ENCODE results near the gene CDH13.
A peak's percentile ranks its signal among the peaks of the same experiment; 100 is the strongest.

Gene CDH13

DNA sequence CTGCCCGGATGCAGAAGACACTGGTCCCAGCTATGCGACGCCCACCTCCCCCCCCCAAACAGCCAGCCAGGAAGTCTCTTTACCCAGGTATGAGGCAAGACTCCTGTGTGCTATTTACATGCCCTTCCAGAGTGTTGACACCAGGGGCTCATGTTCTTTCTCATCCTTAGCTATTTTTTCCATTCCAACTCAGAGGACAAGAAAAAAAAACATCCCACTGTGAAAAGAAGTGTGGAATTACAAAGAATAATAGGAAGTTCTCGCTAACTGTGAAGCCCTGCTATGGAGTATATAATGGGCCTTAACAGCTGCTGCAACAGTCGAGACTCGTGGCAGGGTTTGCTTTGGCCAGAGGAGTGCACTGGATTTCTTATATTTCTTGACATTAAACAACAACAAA lies 584.9 kb downstream of the CDH13 start:
- no CpG with 5 or more reads among the region's 6 CpGs for WGBS (ENCODE audit: insufficient coverage, insufficient read length)

GRCh38 chr16:83212301-83212841 lies 585.6 kb downstream of the CDH13 start:
- Histone ChIP-seq H3K36me3 (ENCODE audit: control insufficient read depth, insufficient read depth, low read length) (no peaks in the 10 kb centered on the region), H3K27ac (ENCODE audit: low read length) (no peak overlapping the region), H3K4me1 (ENCODE audit: control insufficient read depth, insufficient read depth, low read length) (peaks cover 4% of the 10 kb centered on the region), H3K4me3 (ENCODE audit: low read length) (no peak overlapping the region), H3K27me3 (ENCODE audit: control insufficient read depth, insufficient read depth, low read length) (no peaks in the 10 kb centered on the region), H3K9me3 (ENCODE audit: control insufficient read depth, insufficient read depth, low read length) (no peaks in the 10 kb centered on the region)
- DNase-seq (ENCODE audit: low read depth, low spot score): no peak
- no CpG with 5 or more reads among the region's 5 CpGs for WGBS (ENCODE audit: insufficient coverage, insufficient read length)

More for the DNA sequence above, 584.9 kb downstream of the CDH13 start:
- H3K9me3 ChIP-seq (ENCODE audit: control insufficient read depth, insufficient read depth, low read length): no peaks in the 10 kb centered on the region
- H3K4me1 ChIP-seq (ENCODE audit: control insufficient read depth, insufficient read depth, low read length): peaks cover 4% of the 10 kb centered on the region
- no peaks in the 10 kb centered on the region for H3K36me3 ChIP-seq (ENCODE audit: control insufficient read depth, insufficient read depth, low read length)
- no peak for DNase-seq (ENCODE audit: low read depth, low spot score)
- H3K4me3 ChIP-seq (ENCODE audit: low read length): no peak overlapping the region
- no peaks in the 10 kb centered on the region for H3K27me3 ChIP-seq (ENCODE audit: control insufficient read depth, insufficient read depth, low read length)
- no peak overlapping the region for H3K27ac ChIP-seq (ENCODE audit: low read length)

DNA sequence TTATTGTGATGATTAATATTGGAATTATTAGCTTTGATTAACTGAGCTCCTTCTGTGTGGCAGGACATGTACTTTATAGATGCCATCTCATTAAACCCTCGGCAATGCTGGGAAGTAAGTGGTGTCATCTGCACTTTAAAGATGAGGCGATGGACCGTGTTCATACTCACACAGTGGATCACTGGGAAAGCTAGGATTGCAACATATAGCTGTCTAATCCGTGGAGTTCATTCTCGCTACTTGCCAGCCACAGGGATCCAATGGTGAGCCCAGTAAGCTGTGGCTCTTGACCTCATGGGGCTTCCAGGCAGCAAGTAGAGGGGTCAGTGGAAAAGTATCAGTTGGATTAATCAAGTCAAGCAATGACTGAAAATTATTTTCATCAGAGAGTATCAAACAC lies 587.9 kb downstream of the CDH13 start:
- WGBS (ENCODE audit: insufficient coverage, insufficient read length): no CpG with 5 or more reads among the region's 5 CpGs
- no peak for DNase-seq (ENCODE audit: low read depth, low spot score)

DNA sequence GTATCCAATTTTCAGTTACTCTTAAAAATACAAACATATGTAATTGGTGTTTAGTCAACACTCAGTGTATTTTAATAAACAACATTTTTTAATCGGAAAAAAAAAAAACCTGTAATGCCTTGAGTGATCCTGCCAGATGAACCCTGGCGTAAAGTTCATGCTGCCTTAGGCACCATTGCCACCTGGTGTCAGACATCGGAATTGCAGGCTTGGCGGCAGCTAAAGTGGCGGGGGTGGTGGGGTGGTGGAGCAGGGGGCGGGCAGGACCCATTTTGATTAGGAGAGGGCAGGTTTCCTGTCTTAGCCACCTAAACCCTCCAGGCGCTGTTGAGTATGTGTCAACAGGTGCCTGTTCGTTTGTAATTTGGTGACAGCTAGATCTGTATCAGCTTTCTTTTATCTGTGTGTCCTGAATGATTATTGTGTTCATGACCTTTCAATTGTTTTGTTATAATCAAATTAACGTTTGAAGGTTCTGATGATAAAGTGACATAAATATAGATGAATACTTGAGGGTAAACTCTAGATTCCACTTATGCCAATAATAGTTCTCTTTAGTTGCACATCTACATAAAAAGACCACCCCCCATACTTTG lies 588.7 kb downstream of the CDH13 start:
- no peaks in the 10 kb centered on the region for H3K9me3 ChIP-seq (ENCODE audit: control insufficient read depth, insufficient read depth, low read length)
- H3K36me3 ChIP-seq (ENCODE audit: control insufficient read depth, insufficient read depth, low read length): no peaks in the 10 kb centered on the region
- WGBS (ENCODE audit: insufficient coverage, insufficient read length): no CpG with 5 or more reads among the region's 9 CpGs
- no peak overlapping the region for H3K4me3 ChIP-seq (ENCODE audit: low read length)
- H3K27ac ChIP-seq (ENCODE audit: low read length): no peak overlapping the region
- no peaks in the 10 kb centered on the region for H3K27me3 ChIP-seq (ENCODE audit: control insufficient read depth, insufficient read depth, low read length)
- DNase-seq (ENCODE audit: low read depth, low spot score): peak; percentile 73
- H3K4me1 ChIP-seq (ENCODE audit: control insufficient read depth, insufficient read depth, low read length): peaks cover 4% of the 10 kb centered on the region

More for the DNA sequence above, 587.9 kb downstream of the CDH13 start:
- H3K27me3 ChIP-seq (ENCODE audit: control insufficient read depth, insufficient read depth, low read length): no peaks in the 10 kb centered on the region
- no peak overlapping the region for H3K4me3 ChIP-seq (ENCODE audit: low read length)
- no peaks in the 10 kb centered on the region for H3K9me3 ChIP-seq (ENCODE audit: control insufficient read depth, insufficient read depth, low read length)
- H3K36me3 ChIP-seq (ENCODE audit: control insufficient read depth, insufficient read depth, low read length): no peaks in the 10 kb centered on the region
- peaks cover 4% of the 10 kb centered on the region for H3K4me1 ChIP-seq (ENCODE audit: control insufficient read depth, insufficient read depth, low read length)
- no peak overlapping the region for H3K27ac ChIP-seq (ENCODE audit: low read length)

GRCh38 chr16:83219285-83219684 lies 592.5 kb downstream of the CDH13 start:
- Histone ChIP-seq H3K36me3 (ENCODE audit: control insufficient read depth, insufficient read depth, low read length) (no peaks in the 10 kb centered on the region), H3K27ac (ENCODE audit: low read length) (no peak overlapping the region), H3K4me1 (ENCODE audit: control insufficient read depth, insufficient read depth, low read length) (no peaks in the 10 kb centered on the region), H3K27me3 (ENCODE audit: control insufficient read depth, insufficient read depth, low read length) (no peaks in the 10 kb centered on the region), H3K9me3 (ENCODE audit: control insufficient read depth, insufficient read depth, low read length) (no peaks in the 10 kb centered on the region), H3K4me3 (ENCODE audit: low read length) (no peak overlapping the region)
- DNase-seq (ENCODE audit: low read depth, low spot score): no peak
- WGBS (ENCODE audit: insufficient coverage, insufficient read length): no CpG with 5 or more reads among the region's 2 CpGs

- no peaks in the 10 kb centered on the region for H3K36me3 ChIP-seq (ENCODE audit: control insufficient read depth, insufficient read depth, low read length)
- no peak overlapping the region for H3K4me3 ChIP-seq (ENCODE audit: low read length)
- H3K4me1 ChIP-seq (ENCODE audit: control insufficient read depth, insufficient read depth, low read length): no peaks in the 10 kb centered on the region
- no peaks in the 10 kb centered on the region for H3K27me3 ChIP-seq (ENCODE audit: control insufficient read depth, insufficient read depth, low read length)
- DNase-seq (ENCODE audit: low read depth, low spot score): no peak
- no peak overlapping the region for H3K27ac ChIP-seq (ENCODE audit: low read length)
- WGBS (ENCODE audit: insufficient coverage, insufficient read length): no CpG with 5 or more reads among the region's 9 CpGs
- H3K9me3 ChIP-seq (ENCODE audit: control insufficient read depth, insufficient read depth, low read length): no peaks in the 10 kb centered on the region
Measured at GRCh38 chr16:83220066-83220465, 593.3 kb downstream of the CDH13 start.

DNA sequence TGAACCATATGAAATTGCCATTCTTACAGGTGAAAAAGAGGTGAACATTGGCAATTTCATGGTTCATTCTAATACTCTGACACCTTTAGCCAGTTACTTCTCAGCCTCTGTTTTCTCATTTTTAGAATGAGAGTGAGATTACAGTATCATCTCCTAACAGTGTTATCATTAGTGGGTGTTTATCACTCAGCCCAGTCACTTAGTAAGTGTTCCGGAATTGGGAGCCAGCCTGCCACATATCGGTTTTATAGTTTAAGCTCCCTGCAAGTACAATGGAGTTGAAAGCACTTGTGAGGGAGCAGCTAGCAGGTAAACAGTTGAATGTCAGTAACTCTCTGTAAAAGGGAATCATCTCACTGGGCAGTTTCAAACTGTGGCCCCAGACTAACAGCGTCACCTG lies 597.9 kb downstream of the CDH13 start:
- no CpG with 5 or more reads among the region's 3 CpGs for WGBS (ENCODE audit: insufficient coverage, insufficient read length)
- Histone ChIP-seq H3K4me3 (ENCODE audit: low read length) (no peak overlapping the region), H3K27ac (ENCODE audit: low read length) (no peak overlapping the region), H3K27me3 (ENCODE audit: control insufficient read depth, insufficient read depth, low read length) (no peaks in the 10 kb centered on the region), H3K9me3 (ENCODE audit: control insufficient read depth, insufficient read depth, low read length) (no peaks in the 10 kb centered on the region), H3K36me3 (ENCODE audit: control insufficient read depth, insufficient read depth, low read length) (no peaks in the 10 kb centered on the region), H3K4me1 (ENCODE audit: control insufficient read depth, insufficient read depth, low read length) (no peaks in the 10 kb centered on the region)
- DNase-seq (ENCODE audit: low read depth, low spot score): no peak

DNA sequence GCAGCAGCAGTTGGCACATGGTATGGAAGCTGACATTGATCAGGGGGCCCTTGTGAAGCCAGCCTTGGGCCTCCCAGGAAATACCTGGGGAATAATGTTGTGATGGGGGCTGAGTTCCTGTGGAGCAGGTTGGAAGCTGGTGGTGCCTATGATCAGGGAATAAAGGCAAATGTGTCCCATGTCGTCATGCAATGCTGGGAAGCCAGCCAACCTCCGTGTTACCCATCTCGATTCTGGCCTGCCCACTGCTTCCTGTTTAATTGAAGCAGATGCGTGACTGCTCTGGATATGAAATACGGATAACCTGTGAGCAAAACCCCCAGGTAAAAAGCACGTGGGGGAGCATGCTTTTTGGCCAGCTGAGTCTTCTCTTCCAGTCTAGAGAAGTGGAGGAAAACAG lies 600.6 kb downstream of the CDH13 start:
- no CpG with 5 or more reads among the region's 6 CpGs for WGBS (ENCODE audit: insufficient coverage, insufficient read length)
- H3K36me3 ChIP-seq (ENCODE audit: control insufficient read depth, insufficient read depth, low read length): no peaks in the 10 kb centered on the region
- no peaks in the 10 kb centered on the region for H3K4me1 ChIP-seq (ENCODE audit: control insufficient read depth, insufficient read depth, low read length)
- DNase-seq (ENCODE audit: low read depth, low spot score): no peak
- no peak overlapping the region for H3K27ac ChIP-seq (ENCODE audit: low read length)
- H3K9me3 ChIP-seq (ENCODE audit: control insufficient read depth, insufficient read depth, low read length): no peaks in the 10 kb centered on the region
- H3K4me3 ChIP-seq (ENCODE audit: low read length): no peak overlapping the region
- H3K27me3 ChIP-seq (ENCODE audit: control insufficient read depth, insufficient read depth, low read length): no peaks in the 10 kb centered on the region

GRCh38 chr16:83231729-83232128 lies 605.0 kb downstream of the CDH13 start:
- Histone ChIP-seq H3K4me3 (ENCODE audit: low read length) (no peak overlapping the region), H3K36me3 (ENCODE audit: control insufficient read depth, insufficient read depth, low read length) (no peaks in the 10 kb centered on the region), H3K9me3 (ENCODE audit: control insufficient read depth, insufficient read depth, low read length) (no peaks in the 10 kb centered on the region), H3K27ac (ENCODE audit: low read length) (no peak overlapping the region), H3K27me3 (ENCODE audit: control insufficient read depth, insufficient read depth, low read length) (no peaks in the 10 kb centered on the region), H3K4me1 (ENCODE audit: control insufficient read depth, insufficient read depth, low read length) (no peaks in the 10 kb centered on the region)
- no CpG with 5 or more reads among the region's 5 CpGs for WGBS (ENCODE audit: insufficient coverage, insufficient read length)
- DNase-seq (ENCODE audit: low read depth, low spot score): no peak

DNA sequence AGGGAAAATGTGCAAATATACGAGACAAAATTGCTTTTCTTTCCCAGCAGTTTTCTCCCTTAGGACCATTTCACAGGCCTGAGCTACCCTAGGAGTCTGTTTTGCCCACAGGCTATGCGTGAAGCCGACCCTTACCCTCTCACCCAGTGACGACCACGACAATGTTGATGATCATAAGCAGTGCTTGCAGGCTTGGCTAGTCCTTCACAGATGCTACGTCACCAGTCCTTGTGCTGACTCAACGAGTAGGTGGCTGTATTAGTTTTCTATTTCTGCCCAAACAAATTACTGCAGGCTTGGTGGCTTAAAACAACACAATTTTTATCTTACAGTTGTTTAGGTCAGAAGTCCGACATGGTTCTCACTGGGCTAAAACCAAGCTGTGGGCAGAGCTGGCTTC lies 606.4 kb downstream of the CDH13 start:
- no peaks in the 10 kb centered on the region for H3K27me3 ChIP-seq (ENCODE audit: control insufficient read depth, insufficient read depth, low read length)
- WGBS (ENCODE audit: insufficient coverage, insufficient read length): no CpG with 5 or more reads among the region's 8 CpGs
- no peaks in the 10 kb centered on the region for H3K4me1 ChIP-seq (ENCODE audit: control insufficient read depth, insufficient read depth, low read length)
- no peak overlapping the region for H3K4me3 ChIP-seq (ENCODE audit: low read length)
- no peak overlapping the region for H3K27ac ChIP-seq (ENCODE audit: low read length)
- DNase-seq (ENCODE audit: low read depth, low spot score): no peak
- no peaks in the 10 kb centered on the region for H3K36me3 ChIP-seq (ENCODE audit: control insufficient read depth, insufficient read depth, low read length)
- H3K9me3 ChIP-seq (ENCODE audit: control insufficient read depth, insufficient read depth, low read length): no peaks in the 10 kb centered on the region
